Stimulated activated CD8-positive, alpha-beta memory T cell treated with anti-CD3 and anti-CD28 coated beads, Interleukin-7, amount 100 ng/mL, for 4 hours (primary cell): ENCODE measurements around the gene DNAJC22.
"Not testable (repeated sequence)": the region's sequence is repeated elsewhere in the genome, so short reads cannot be mapped to it uniquely, and the experiment has no call there.

ENCODE experiments used
- DNase-seq, 2 donors: peaks; one replicate each; pipeline ENCODE4 v3.0.0-alpha.2; 2020; ENCODE audit warnings: low read depth in 2 of 2

The DNAJC22 gene

GRCh38 chr12:49370539-49370938 is 23.9 kb downstream of the DNAJC22 start:
- DNase-seq = no peak

- DNase-seq = no peak
Measured at GRCh38 chr12:49375406-49375805, 28.7 kb downstream of the DNAJC22 start.

GRCh38 chr12:49377386-49377785 is 30.7 kb downstream of the DNAJC22 start:
- DNase-seq = no peak

- DNase-seq = not testable (repeated sequence)
Measured at GRCh38 chr12:49380184-49380583, 33.5 kb downstream of the DNAJC22 start.

GRCh38 chr12:49388682-49389386 is 42.1 kb downstream of the DNAJC22 start:
- DNase-seq = peak; percentile 26 to 64

- DNase-seq = no peak
Measured at GRCh38 chr12:49389387-49389703, 42.7 kb downstream of the DNAJC22 start.

GRCh38 chr12:49397000-49397399 is 50.3 kb downstream of the DNAJC22 start:
- no peak for DNase-seq

- no peak for DNase-seq
Measured at GRCh38 chr12:49400304-49400703, 53.6 kb downstream of the DNAJC22 start.
